ENCODE results near the gene CCDC191.

Gene CCDC191

GRCh38 chr3:114056130-114057010 lies at the start of gene CCDC191, which contains the start of gene QTRT2:
CCDC191 (minus strand) TSS chr3:114056526; CDS start chr3:114056466, 60 bp downstream.
QTRT2 (plus strand) TSS chr3:114056737; CDS start chr3:114065258, 8,521 bp downstream.
- DNase-seq, result peak; percentile 98

DNA sequence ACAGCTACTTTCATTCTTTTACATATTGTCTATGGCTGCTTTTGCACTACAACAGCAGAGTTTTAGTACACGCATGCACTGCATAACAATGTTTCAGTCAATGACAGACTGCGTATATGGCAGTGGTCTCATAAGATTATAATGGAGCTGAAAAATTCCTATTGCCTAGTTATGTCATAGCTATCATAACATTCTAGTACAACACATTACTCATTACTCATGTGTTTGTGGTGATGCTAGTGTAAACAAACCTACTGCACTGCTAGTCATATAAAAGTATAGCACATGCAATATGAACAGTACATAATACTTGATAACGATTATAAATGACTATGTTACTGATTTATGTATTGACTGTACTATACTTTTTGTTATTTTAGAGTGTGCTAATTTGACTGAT lies 48.1 kb upstream of the CCDC191 start:
- no peak for DNase-seq

DNA sequence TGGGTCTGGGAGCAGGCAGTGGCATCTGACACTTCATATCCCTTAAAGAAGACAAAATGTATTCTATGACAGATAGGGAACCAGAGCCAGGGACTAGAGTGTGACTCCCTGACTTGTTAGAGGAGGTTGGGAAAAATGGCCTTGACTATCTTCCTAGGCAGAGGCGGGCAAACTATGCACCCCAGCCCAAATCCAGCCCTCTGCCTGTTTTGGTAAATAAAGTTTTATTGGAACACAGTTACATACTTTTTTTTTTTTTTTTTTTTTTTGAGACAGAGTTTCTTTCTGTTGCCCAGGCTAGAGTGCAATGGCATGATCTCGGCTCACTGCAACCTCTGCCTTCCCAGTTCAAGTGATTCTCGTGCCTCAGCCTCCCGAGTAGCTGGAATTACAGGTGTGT lies 47.5 kb upstream of the CCDC191 start:
- DNase-seq, result no peak

DNA sequence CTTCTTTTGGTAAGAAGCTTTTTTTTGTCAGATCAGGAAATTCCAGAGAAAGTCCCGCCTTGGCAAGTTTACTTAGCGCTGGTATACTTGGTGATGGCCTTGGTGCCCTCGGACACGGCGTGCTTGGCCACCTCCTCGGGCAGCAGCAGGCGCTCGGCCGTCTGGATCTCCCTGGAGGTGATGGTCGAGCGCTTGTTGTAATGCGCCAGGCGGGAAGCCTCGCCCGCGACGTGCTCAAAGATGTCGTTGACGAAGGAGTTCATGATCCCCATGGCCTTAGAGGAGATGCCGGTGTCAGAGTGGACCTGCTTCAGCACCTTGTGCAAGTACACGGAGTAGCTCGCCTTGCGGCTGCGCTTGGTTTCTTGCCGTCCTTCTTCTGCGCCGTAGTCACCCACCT lies 46.9 kb upstream of the CCDC191 start:
- no peak for DNase-seq

DNA sequence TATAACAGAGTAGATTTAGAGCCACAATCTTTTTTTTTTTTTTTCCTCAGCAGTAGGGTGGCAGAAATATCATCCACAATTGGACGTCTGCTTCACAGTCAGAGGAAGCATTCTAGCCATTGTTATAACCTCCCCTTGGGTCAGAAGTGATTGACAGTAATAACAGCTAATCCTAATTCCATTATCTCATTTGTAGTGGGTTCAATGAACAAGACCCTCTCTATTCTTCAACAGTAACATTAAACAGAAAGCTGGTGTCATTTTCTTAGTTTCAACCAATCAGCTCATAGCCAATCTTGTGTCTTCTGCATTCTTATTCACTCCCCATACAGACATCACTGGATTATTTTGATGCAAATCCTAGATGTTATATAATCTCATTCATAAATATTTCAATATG lies 44.8 kb upstream of the CCDC191 start:
- DNase-seq, result no peak

- no peak for DNase-seq
These were observed 39.5 kb upstream of the CCDC191 start for GRCh38 chr3:114095796-114096195.

DNA sequence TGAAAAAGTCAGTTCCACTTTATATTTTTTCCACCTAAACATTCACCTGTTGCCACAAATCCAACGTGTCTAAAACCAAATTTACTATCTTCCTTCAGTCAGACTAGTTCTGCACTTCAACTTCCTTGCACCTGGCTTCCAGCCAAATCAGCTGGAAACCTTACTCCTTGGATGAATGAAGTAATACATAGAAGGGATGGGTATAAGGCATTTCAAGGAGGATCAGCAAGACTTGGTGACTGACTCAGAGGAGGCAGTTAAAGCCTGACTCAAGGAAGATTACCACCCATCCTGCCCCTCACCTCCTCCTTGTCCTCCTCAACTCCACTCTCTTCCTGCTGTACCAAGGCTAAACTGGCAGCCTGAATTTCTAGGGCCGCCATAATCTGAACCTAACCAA lies 37.3 kb upstream of the CCDC191 start:
- no peak for DNase-seq

DNA sequence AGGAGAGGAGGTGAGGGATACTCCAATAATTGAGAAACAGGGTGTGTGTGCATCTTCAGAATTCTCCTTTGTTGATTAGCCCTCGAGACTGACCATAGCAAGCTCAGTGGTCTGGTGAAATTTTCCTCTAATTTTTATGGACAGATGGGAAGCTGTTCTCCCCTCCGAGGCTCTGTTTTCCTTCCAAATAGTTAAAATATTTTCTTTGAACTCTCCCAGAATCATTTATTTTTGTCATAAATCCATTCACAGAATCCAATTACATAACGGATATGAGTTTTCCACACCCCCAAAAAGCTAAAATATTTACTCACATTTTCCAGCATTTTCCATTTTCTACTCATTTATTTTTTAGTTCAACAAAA lies 36.7 kb upstream of the CCDC191 start:
- DNase-seq, result no peak

GRCh38 chr3:114092151-114093015 lies 36.1 kb upstream of the CCDC191 start:
- DNase-seq, result no peak

- no peak for DNase-seq
These were observed 33.3 kb upstream of the CCDC191 start for GRCh38 chr3:114089675-114090074.

GRCh38 chr3:114086356-114086755 lies 30.0 kb upstream of the CCDC191 start:
- no peak for DNase-seq

DNA sequence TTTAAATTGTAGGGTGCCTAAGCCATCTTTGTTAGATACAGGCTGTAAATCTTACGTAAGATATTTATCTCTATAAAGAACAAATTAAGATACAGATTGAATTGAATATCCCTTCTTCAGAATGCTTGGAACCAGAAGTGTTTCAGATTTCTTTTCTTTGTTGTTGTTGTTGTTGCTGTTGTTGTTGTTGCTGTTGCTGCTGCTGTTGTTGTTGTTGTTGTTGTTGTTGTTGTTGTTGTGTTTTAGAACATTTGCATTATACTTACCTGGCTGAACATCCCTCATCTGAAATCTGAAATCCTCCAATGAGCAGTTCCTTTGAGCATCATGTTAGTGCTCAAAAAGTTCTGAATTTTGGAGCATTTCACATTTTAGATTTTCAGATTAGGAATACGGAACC lies 26.8 kb upstream of the CCDC191 start:
- DNase-seq, result no peak

- DNase-seq, result no peak
These were observed 24.7 kb upstream of the CCDC191 start for GRCh38 chr3:114081037-114081436.

DNA sequence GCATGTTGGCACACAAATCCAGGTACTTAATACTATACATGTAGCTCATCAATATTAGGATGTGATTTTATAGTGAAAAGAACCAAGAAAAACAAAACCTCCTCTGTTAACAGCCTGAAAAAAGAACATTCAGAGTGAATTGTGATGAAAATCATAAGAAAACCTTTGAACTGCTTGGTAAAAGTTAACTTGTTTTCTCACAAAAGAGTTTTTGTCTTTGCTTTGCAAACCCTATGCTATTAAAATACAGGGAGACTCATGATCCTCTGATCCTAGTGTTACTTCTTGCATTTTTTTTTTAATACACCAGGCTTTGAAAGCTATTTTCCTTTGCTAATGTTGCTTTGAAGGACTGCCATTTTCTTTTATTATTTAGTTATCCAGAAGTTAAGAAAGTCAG lies 23.9 kb upstream of the CCDC191 start:
- no peak for DNase-seq

GRCh38 chr3:114079761-114080160 lies 23.4 kb upstream of the CCDC191 start:
- no peak for DNase-seq

GRCh38 chr3:114078126-114078525 lies 21.8 kb upstream of the CCDC191 start:
- DNase-seq, result no peak

DNA sequence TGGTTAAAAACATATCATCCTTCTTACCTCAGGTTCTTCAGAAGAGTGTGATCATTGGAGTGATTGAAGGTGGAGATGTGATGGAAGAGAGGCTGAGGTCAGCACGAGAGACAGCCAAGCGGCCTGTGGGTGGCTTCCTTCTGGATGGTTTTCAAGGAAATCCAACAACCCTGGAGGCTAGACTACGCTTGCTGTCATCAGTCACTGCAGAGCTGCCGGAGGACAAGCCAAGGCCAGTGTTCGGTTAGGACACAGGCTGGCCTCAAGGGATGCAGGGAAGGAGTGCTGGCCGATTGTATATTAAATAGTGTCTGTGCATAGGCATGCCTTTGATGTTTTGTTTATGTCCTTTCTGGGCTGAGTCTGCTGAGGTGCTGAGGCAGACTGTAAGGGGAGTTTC lies 20.4 kb upstream of the CCDC191 start:
- no peak for DNase-seq

GRCh38 chr3:114071786-114072185 lies 15.5 kb upstream of the CCDC191 start:
- no peak for DNase-seq

DNA sequence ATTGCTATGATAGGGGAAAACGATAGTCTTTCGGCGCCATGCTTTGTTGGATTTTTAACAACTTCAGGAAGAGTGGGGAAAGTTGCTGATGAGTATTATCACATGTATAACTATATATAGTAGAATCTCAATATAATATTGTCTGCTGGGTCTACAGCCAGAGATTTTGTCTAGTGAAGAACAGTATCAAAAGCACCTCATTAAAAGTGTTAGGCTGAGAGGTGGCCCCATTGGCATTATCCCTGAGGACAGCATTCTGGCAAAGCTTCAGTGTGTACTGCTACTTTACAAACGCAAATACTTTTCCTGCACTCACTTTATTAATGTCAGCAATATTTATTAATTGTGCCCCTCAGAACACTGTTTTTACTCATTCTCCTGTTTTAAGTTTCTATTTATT lies 12.0 kb upstream of the CCDC191 start:
- no peak for DNase-seq

DNA sequence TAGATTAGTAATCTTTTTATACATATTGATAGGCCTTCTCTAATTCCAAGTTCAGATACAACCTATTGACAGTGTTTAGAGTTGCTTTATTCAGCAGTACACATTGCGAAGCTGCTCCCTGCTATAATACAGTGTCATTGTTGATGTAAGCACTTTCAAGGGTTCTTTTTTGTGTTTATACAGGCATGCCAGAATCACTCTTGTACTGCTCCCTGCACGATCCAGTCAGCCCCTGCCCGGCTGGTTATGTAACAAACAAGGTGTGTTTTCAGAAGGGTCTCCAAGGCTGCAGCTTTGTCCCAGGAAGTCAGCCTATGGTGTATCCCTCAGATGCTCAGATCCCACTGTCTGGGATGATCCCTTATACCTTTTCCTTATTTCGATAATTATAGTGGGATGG lies 11.5 kb upstream of the CCDC191 start:
- no peak for DNase-seq

DNA sequence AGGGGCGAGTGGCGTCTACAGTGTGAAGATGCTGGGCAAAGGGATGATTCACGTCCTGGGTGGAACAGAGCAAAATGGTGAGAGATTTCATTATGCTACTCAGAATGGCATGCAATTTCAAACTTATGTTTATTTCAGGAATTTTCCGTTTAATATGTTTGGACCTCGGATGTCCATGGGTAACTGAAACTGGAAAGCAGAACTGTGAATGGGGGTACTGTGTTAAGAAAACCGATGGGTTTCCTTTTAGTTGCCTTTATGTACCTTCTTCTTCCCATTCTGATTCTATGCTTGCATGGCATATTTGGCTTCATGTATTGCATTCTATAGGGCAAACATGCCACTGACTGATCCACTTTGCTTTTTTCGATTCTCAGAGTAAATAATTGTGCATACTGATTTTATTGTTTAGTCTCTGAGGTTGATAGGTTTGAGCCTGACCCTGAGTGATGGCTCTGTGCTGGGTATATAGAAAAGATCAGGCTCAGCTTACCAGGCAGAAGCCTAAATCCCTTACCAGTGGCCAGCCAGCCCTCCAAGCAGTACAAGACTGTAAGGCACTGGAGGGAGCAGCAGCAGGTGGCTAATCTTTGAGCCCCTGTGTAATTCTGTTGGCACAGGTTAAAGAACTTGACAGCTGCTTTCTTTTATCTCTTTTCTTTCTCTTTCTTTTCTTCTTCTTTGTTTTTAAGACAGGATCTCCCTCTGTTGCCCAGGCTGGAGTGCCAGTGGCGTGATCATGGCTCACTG lies 4.8 kb upstream of the CCDC191 start:
- DNase-seq, result peak; percentile 10

DNA sequence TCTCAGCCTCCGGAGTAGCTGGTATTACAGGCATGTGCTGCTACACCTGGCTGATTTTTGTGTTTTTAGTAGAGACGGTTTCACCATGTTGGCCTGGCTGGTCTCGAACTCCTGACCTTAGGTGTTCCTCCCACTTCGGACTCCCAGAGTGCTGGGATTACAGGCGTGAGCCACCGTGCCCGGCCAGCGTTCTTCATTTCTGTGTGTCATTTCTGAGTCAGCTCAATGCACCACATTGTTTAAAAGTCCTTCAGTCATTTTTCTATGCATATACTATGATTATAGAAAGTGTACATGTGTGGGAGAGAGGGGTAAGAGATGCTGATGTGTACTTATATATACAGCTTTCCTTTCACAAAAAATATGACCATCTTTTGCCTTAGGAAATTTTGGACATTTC lies 2.3 kb upstream of the CCDC191 start:
- no peak for DNase-seq

- DNase-seq, result no peak
These were observed 653 bp upstream of the CCDC191 start for GRCh38 chr3:114057011-114057347.

All from NCI-H524 treated with DMSO at 0.1 percent for 48 hours (cell line).